VCaP (cell line): ENCODE data around the gene SOX9.

Source experiments
- H3K27ac ChIP-seq: fragments of 450-650 bp; 2 replicates; pipeline ENCODE4 v1.5.1; 2017
- TF ChIP-seq, protein P1 (sequence below): fragments of 450-650 bp; conservative IDR thresholded peaks from 2 replicates; pipeline ENCODE4 v1.5.1; 2017; ENCODE audit warnings: mild to moderate bottlenecking, moderate library complexity

SOX9 gene

DNA sequence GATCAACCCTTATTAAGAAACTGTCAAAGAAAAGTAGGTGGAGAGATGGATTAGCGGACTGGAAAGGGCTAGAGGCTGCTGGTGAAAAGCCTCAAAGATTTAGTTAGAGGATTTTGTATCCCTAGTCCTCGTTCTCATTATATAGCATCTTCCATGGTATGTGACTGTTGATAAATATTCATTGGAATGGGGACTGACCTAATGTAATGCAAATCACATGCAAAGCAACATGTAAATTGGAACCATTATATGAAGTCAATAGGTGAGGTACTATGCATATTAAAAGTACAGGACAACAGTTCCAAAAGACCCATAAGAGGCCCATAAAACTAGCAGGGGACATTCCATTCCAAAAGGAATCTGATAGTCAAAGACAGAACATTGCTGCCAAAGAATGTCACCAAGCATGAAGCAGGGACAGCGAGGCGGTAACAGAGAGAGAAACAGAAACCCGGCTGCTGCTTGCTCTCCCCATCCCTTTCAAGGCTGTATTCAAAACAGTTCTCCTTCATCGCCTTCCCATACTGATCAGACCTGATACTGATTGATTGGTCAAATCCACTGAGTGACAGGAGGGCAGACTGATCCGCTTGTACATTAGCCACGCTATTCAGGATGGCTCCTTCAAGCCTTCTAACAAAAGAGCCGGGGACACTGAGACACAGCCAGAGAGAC lies 44.5 kb downstream of the SOX9 start:
- TF ChIP-seq, protein P1, sequence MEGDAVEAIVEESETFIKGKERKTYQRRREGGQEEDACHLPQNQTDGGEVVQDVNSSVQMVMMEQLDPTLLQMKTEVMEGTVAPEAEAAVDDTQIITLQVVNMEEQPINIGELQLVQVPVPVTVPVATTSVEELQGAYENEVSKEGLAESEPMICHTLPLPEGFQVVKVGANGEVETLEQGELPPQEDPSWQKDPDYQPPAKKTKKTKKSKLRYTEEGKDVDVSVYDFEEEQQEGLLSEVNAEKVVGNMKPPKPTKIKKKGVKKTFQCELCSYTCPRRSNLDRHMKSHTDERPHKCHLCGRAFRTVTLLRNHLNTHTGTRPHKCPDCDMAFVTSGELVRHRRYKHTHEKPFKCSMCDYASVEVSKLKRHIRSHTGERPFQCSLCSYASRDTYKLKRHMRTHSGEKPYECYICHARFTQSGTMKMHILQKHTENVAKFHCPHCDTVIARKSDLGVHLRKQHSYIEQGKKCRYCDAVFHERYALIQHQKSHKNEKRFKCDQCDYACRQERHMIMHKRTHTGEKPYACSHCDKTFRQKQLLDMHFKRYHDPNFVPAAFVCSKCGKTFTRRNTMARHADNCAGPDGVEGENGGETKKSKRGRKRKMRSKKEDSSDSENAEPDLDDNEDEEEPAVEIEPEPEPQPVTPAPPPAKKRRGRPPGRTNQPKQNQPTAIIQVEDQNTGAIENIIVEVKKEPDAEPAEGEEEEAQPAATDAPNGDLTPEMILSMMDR: no peak
- H3K27ac ChIP-seq: no peak overlapping the region

DNA sequence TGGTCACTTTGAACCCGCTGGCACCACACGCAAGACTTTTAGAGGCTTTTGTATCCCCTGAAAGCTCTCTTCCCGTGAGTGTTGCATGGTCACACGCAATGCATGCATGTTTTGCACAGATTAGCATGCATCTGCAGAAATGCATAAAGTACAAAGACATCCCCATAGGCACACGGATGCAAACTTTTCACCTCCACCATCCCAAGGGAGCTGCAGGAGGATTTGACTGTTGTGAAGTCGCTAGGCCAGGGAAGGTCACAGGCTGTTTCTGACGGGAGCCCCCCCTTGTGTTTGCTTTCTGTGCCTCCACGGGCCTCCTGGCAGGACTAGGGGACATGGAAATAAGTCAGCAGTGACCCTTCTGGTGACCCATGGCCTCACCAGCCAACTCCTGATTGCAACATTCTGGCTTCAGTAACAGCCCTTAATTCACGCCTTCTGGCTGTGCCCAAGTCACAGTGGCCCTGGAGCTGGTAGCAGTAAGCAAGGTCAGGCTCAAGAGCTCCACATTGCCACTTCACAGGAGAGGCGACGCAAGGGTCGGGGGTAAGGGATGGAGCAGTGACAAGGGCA lies 45.1 kb downstream of the SOX9 start:
- H3K27ac ChIP-seq: no peak overlapping the region
- TF ChIP-seq, protein P1: no peak

- H3K27ac ChIP-seq: peak overlapping the region; percentile 21; the same call in 1 of the 2 replicates
- TF ChIP-seq, protein P1: no peak
These were observed 46.8 kb downstream of the SOX9 start for GRCh38 chr17:72167593-72167992.

DNA sequence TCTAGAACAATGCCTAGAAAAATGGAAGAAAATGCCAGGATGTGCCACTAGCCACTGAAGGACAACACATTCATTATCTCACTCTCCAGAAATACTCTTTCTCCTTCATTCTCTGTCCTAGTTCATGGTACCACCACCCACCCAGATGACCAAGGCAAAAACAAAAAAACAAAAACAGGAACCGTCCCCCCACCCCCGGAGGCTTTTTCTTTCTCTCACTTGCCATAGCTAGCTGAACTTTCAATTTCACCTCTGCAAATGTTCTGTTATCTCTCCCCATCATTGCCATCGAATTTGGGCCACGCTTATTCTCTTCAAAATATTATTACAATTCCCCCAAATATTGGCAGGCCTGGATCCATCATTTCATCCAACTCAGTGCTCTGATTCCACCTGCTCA lies 49.0 kb downstream of the SOX9 start:
- TF ChIP-seq, protein P1: no peak
- H3K27ac ChIP-seq: no peak overlapping the region

- TF ChIP-seq, protein P1: 0 out of 2 replicates have a peak, but pooled peaks have one; percentile 15
These were observed 51.2 kb downstream of the SOX9 start for GRCh38 chr17:72171703-72172667.

GRCh38 chr17:72173499-72174116 lies 52.8 kb downstream of the SOX9 start:
- no peak overlapping the region for H3K27ac ChIP-seq
- TF ChIP-seq, protein P1: no peak

More at GRCh38 chr17:72171703-72172667, 51.2 kb downstream of the SOX9 start:
- peak overlapping the region; percentile 18; the same call in 1 of the 2 replicates for H3K27ac ChIP-seq
